ENCODE measurements around the gene ZNF865.
"Not testable (repeated sequence)": the region's sequence is repeated elsewhere in the genome, so short reads cannot be mapped to it uniquely, and the experiment has no call there.

Gene ZNF865

GRCh38 chr19:55605637-55606470 is at the start of gene ZNF865:
Gene ZNF865 (plus strand): TSS chr19:55605647. CDS start chr19:55613619, 7,972 bp downstream.
- DNase-seq (ENCODE audit: low read depth): peak; percentile 49

- DNase-seq (ENCODE audit: low read depth): no peak
Measured at GRCh38 chr19:55559684-55560083, 45.8 kb upstream of the ZNF865 start.

GRCh38 chr19:55563261-55563690 is 42.2 kb upstream of the ZNF865 start:
- no peak for DNase-seq (ENCODE audit: low read depth)

GRCh38 chr19:55566823-55567222 is 38.6 kb upstream of the ZNF865 start:
- DNase-seq (ENCODE audit: low read depth): no peak

- DNase-seq (ENCODE audit: low read depth): no peak
Measured at GRCh38 chr19:55567708-55568328, 37.6 kb upstream of the ZNF865 start.

- DNase-seq (ENCODE audit: low read depth): not testable (repeated sequence)
Measured at GRCh38 chr19:55569477-55569876, 36.0 kb upstream of the ZNF865 start.

GRCh38 chr19:55573929-55574328 is 31.5 kb upstream of the ZNF865 start:
- DNase-seq (ENCODE audit: low read depth): not testable (repeated sequence)

- no peak for DNase-seq (ENCODE audit: low read depth)
Measured at GRCh38 chr19:55576746-55577145, 28.7 kb upstream of the ZNF865 start.

- no peak for DNase-seq (ENCODE audit: low read depth)
Measured at GRCh38 chr19:55578031-55578760, 27.3 kb upstream of the ZNF865 start.

- DNase-seq (ENCODE audit: low read depth): no peak
Measured at GRCh38 chr19:55578761-55579747, 26.4 kb upstream of the ZNF865 start.

- no peak for DNase-seq (ENCODE audit: low read depth)
Measured at GRCh38 chr19:55579766-55580621, 25.5 kb upstream of the ZNF865 start.

GRCh38 chr19:55580628-55581144 is 24.8 kb upstream of the ZNF865 start, which contains the start of gene ZNF579:
Gene ZNF579 (minus strand): TSS chr19:55580848. CDS start chr19:55579639, 1,209 bp downstream.
- DNase-seq (ENCODE audit: low read depth): peak; percentile 70

GRCh38 chr19:55581145-55581822 is 24.2 kb upstream of the ZNF865 start:
- no peak for DNase-seq (ENCODE audit: low read depth)

- DNase-seq (ENCODE audit: low read depth): no peak
Measured at GRCh38 chr19:55581823-55582223, 23.6 kb upstream of the ZNF865 start.

- not testable (repeated sequence) for DNase-seq (ENCODE audit: low read depth)
Measured at GRCh38 chr19:55582284-55582683, 23.2 kb upstream of the ZNF865 start.

- DNase-seq (ENCODE audit: low read depth): not testable (repeated sequence)
Measured at GRCh38 chr19:55583897-55584296, 21.6 kb upstream of the ZNF865 start.

- DNase-seq (ENCODE audit: low read depth): no peak
Measured at GRCh38 chr19:55584871-55585270, 20.6 kb upstream of the ZNF865 start.

- peak; percentile 42 for DNase-seq (ENCODE audit: low read depth)
Measured at GRCh38 chr19:55585658-55586339, 19.6 kb upstream of the ZNF865 start.

All from stimulated activated CD8-positive, alpha-beta memory T cell treated with anti-CD3 and anti-CD28 coated beads, Interleukin-4, amount 100 ng/mL, for 24 hours (primary cell).